ENCODE results near the gene EFCAB8.

EFCAB8 gene

GRCh38 chr20:32831982-32832381 is 26.7 kb upstream of the EFCAB8 start:
- DNase-seq = no peak
- Histone ChIP-seq H3K27ac (ENCODE audit: low read length) (no peak overlapping the region), H3K4me2 (ENCODE audit: low read depth, low read length) (no peak overlapping the region), H3K4me1 (ENCODE audit: low read length) (no peaks in the 10 kb centered on the region), H3K9ac (ENCODE audit: low read length) (no peak overlapping the region), H3K36me3 (replicated peaks; ENCODE audit: insufficient read depth, low read length) (peaks cover 29% of the 10 kb centered on the region), H3K9me3 (replicated peaks; ENCODE audit: insufficient read depth, low read length) (no peaks in the 10 kb centered on the region), H2AFZ (ENCODE audit: low read length) (no peak overlapping the region), H3F3A (ENCODE audit: insufficient read depth, low read length) (no peaks in the 10 kb centered on the region), H4K20me1 (ENCODE audit: insufficient read depth, low read length) (peaks cover 21% of the 10 kb centered on the region), H3K9me2 (replicated peaks; ENCODE audit: insufficient read depth, low read length) (no peaks in the 10 kb centered on the region), H3K4me3 (ENCODE audit: low read length) (no peak overlapping the region), H3K27me3 (replicated peaks; ENCODE audit: insufficient read depth, low read length) (no peaks in the 10 kb centered on the region), H3K79me2 (ENCODE audit: low read length) (peaks cover 96% of the 10 kb centered on the region)
- no peak for TF ChIP-seq CTCF (IDR thresholded peaks at IDR 0.05; ENCODE audit: low read length)
- TF ChIP-seq EZH2 (optimal IDR thresholded peaks at IDR 0.05; ENCODE audit: low read depth, low read length) = no peak
- no peak for TF ChIP-seq EZH2phosphoT487 (IDR thresholded peaks at IDR 0.05; ENCODE audit: low read length)

GRCh38 chr20:32832664-32833063 is 26.1 kb upstream of the EFCAB8 start:
- Histone ChIP-seq H3F3A (ENCODE audit: insufficient read depth, low read length) (no peaks in the 10 kb centered on the region), H3K4me2 (ENCODE audit: low read depth, low read length) (no peak overlapping the region), H3K9ac (ENCODE audit: low read length) (no peak overlapping the region), H3K9me3 (replicated peaks; ENCODE audit: insufficient read depth, low read length) (no peaks in the 10 kb centered on the region), H3K9me2 (replicated peaks; ENCODE audit: insufficient read depth, low read length) (no peaks in the 10 kb centered on the region), H3K36me3 (replicated peaks; ENCODE audit: insufficient read depth, low read length) (peaks cover 29% of the 10 kb centered on the region), H4K20me1 (ENCODE audit: insufficient read depth, low read length) (peaks cover 21% of the 10 kb centered on the region), H3K4me3 (ENCODE audit: low read length) (no peak overlapping the region), H3K27ac (ENCODE audit: low read length) (no peak overlapping the region), H3K27me3 (replicated peaks; ENCODE audit: insufficient read depth, low read length) (no peaks in the 10 kb centered on the region), H2AFZ (ENCODE audit: low read length) (no peak overlapping the region), H3K79me2 (ENCODE audit: low read length) (peaks cover 93% of the 10 kb centered on the region), H3K4me1 (ENCODE audit: low read length) (no peaks in the 10 kb centered on the region)
- TF ChIP-seq EZH2 (optimal IDR thresholded peaks at IDR 0.05; ENCODE audit: low read depth, low read length) (no peak), EZH2phosphoT487 (IDR thresholded peaks at IDR 0.05; ENCODE audit: low read length) (no peak), CTCF (IDR thresholded peaks at IDR 0.05; ENCODE audit: low read length) (no peak)
- no peak for DNase-seq

- Histone ChIP-seq H3K27me3 (replicated peaks; ENCODE audit: insufficient read depth, low read length) (no peaks in the 10 kb centered on the region), H3K9me2 (replicated peaks; ENCODE audit: insufficient read depth, low read length) (no peaks in the 10 kb centered on the region), H3K9me3 (replicated peaks; ENCODE audit: insufficient read depth, low read length) (no peaks in the 10 kb centered on the region), H3K4me3 (ENCODE audit: low read length) (no peak overlapping the region), H3K27ac (ENCODE audit: low read length) (no peak overlapping the region), H3K4me1 (ENCODE audit: low read length) (no peaks in the 10 kb centered on the region), H3K9ac (ENCODE audit: low read length) (no peak overlapping the region), H2AFZ (ENCODE audit: low read length) (no peak overlapping the region), H3K36me3 (replicated peaks; ENCODE audit: insufficient read depth, low read length) (peaks cover 22% of the 10 kb centered on the region), H3K4me2 (ENCODE audit: low read depth, low read length) (no peak overlapping the region), H3F3A (ENCODE audit: insufficient read depth, low read length) (no peaks in the 10 kb centered on the region), H4K20me1 (ENCODE audit: insufficient read depth, low read length) (peaks cover 10% of the 10 kb centered on the region), H3K79me2 (ENCODE audit: low read length) (peaks cover 93% of the 10 kb centered on the region)
- TF ChIP-seq EZH2phosphoT487 (IDR thresholded peaks at IDR 0.05; ENCODE audit: low read length) (no peak), EZH2 (optimal IDR thresholded peaks at IDR 0.05; ENCODE audit: low read depth, low read length) (no peak), CTCF (IDR thresholded peaks at IDR 0.05; ENCODE audit: low read length) (no peak)
- DNase-seq = no peak
These were observed 23.8 kb upstream of the EFCAB8 start for GRCh38 chr20:32834972-32835371.
